HG03565 (cell line): Measurements from ENCODE around the gene CYLC2.

ENCODE experiments used
- ATAC-seq: cut with Tn5 transposase; IDR thresholded peaks from one replicate; pipeline ENCODE4 v1.9.1; 2021; ENCODE audit warnings: mild to moderate bottlenecking, moderate library complexity; ENCODE audit not compliant: unreplicated experiment

The CYLC2 gene, protein sequence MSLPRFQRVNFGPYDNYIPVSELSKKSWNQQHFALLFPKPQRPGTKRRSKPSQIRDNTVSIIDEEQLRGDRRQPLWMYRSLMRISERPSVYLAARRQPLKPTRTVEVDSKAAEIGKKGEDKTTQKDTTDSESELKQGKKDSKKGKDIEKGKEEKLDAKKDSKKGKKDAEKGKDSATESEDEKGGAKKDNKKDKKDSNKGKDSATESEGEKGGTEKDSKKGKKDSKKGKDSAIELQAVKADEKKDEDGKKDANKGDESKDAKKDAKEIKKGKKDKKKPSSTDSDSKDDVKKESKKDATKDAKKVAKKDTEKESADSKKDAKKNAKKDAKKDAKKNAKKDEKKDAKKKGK

DNA sequence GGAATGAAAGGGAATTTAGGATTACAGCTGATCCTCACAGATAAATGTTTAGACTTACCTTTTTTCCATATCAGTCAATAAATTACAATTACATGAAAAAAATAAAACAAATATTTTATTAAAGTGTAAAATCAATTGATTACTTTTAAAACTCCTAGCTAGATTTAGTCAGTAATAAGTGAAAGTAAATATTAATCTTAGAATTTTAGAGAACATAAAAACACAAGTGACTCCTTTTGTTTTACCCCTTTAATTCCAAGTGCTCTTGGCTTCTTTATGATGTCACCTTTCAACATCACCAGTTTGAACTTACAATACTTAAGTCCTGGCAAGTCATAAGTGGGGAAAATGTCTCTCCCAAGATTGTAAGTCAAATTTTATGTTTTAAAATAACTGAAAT lies at the start of gene CYLC2:
TSS of gene CYLC2 (plus strand) at position 301 of the 400 bp plus-strand sequence. CDS start at position 349, 48 bp downstream.
- no peak for ATAC-seq

GRCh38 chr9:102950346-102950745 lies 44.8 kb upstream of the CYLC2 start:
- ATAC-seq = no peak

GRCh38 chr9:102966999-102967398 lies 28.1 kb upstream of the CYLC2 start:
- ATAC-seq = no peak

DNA sequence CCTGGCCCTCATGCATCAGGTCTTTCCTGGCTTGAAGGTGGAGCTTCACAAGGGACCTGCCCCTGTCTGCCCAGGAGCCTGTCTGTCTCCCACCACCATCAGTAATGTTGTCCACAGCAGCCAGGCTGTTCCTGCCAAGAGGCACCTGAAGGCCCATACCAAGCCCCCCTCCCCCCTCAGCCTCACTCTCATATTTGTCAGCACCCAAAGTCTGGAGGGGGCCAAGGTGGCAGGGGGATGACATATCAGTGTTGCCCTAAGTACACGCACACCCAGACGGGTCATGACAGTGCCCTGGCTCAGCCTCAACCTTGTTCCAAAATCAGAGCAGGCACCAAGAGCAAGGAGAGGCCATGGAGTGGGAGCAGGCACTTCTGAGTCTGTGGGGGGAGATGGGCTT lies 27.2 kb upstream of the CYLC2 start:
- ATAC-seq = no peak

- no peak for ATAC-seq
These were observed 22.4 kb upstream of the CYLC2 start for GRCh38 chr9:102972780-102973179.

- no peak for ATAC-seq
These were observed 20.6 kb upstream of the CYLC2 start for GRCh38 chr9:102974530-102974929.

DNA sequence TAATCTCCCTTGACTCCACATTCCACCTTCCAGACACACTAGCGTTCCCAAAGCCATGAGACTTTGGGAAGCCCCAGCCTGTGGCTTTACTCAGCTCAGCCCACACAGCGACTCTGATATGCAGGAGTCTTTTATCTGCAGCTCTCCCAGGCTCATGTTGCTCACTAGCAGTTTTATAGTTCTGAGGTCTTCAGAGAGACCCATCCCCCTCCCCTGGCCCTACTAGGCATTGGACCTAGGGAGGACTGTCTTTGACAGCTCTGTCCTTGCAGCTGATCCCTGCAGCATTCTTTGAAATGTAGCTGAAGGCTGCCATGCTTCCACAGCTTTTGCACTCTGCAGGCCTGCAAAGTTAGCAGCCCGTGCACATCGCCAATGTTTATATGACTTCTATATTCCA lies 19.9 kb upstream of the CYLC2 start:
- ATAC-seq = no peak

- no peak for ATAC-seq
These were observed 9.8 kb upstream of the CYLC2 start for GRCh38 chr9:102985162-102985895.

DNA sequence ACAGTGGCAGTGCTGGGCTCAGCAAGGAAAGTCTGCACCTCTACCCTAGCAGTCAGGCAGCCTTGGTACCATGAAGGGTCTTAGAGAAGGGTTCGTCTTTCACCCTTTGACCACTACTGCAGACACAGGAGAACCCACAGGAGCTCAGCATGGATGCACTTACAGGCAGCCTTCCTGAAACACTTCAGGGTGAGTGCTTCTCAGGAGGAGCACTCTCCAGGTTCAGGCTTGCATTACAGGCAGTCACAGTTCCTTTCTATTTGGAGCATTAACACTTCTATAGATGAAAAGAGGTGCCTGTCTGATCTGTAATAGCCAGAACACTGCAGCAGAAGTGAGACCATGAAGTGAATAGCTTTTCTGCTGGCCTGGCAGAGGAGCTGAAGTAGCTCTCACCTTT lies 8.7 kb upstream of the CYLC2 start:
- ATAC-seq = no peak

GRCh38 chr9:103003689-103004088 lies 8.6 kb downstream of the CYLC2 start:
- ATAC-seq = no peak

- ATAC-seq = no peak
These were observed 19.1 kb downstream of the CYLC2 start for GRCh38 chr9:103014242-103014641.

- ATAC-seq = no peak
These were observed 30.7 kb downstream of the CYLC2 start for GRCh38 chr9:103025796-103026195.

DNA sequence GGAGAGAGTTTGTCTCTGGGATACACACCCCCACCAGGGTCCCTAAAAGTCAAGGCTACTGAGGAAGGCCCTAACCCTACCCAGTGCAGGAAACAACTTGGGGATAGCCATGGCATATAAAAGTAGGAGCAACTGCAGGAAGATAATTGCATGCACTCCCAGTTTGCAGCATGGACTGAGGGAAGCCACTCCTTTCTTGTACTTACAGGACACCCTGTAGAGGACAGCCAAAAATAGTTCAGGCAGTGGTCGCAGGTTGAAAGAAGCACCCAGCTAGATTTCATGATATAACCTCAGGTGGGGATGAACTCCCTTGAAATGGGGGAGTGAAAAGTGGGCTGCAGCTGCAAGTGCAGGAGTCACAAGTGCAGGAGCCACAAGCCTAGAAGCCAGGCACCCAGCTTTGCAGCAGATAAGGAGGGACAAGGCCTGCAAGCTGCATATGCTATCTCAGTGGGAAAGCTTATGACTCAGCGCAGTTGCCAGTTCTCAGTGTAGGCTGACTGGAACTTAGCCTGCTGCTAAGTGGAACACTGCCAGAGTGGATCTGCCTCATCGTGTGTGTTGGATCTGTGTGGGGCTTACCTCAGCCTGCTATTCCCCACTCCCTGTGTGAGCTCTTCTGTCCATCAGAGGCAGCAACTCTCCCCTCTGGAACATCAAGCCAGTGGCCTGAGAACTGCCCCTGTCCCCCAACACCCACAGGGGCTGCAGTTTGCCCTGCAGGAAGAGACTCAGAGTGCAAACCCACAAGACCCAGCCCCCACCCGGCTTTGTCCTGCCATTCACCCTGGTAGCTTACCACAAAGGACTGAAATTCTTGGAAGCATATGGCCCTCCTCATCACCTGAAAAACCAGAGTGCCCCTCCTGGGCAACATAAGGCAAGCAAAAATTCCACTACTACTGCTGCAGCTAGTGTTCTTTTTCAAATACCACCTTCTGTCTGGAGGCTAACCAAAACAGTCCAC lies 42.7 kb downstream of the CYLC2 start:
- no peak for ATAC-seq

DNA sequence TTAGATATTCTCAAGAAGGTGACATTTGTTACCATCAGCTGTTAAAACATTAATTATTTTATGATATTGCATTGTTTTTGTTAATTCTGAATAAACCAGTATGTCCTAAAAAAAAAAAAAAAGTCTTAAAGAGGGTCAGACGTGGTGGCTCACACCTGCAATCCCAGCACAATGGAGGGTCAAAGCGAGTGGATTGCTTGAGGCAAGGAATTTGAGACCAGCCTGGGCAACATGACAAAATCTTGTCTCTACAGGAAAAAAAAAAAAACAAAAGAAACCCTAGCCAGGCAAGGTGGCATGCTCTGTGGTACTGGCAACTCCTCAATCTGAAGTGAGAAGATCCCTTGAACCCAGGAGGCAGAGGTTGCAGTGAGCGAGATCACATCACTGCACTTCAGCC lies 46.8 kb downstream of the CYLC2 start:
- no peak for ATAC-seq
